SW480 (cell line): Measurements from ENCODE around the gene DLGAP1.
"Not testable (repeated sequence)": the region's sequence is repeated elsewhere in the genome, so short reads cannot be mapped to it uniquely, and the experiment has no call there.

Source experiments
- DNase-seq: peaks from one replicate; pipeline ENCODE4 v3.0.0-alpha.2; 2016; ENCODE audit warnings: low spot score

Gene DLGAP1

DNA sequence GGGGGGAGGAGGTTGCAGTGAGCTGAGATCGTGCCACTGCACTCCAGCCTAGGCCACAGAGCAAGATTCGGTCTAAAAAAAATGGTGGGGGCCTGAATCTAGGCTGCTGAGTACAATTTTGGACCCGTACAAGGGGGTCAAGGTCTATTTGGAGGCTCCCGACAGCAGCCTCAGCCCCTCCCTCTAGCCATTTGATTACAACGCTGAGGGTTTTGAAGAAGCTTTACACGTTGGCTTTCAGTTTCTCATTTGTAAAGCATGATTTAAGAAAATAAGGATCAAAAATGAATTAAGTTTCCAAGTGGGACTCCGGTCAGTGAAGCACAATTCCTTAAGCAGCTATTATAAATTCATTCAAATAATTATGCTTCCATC is 871.2 kb downstream of the DLGAP1 start:
- no peak for DNase-seq

DNA sequence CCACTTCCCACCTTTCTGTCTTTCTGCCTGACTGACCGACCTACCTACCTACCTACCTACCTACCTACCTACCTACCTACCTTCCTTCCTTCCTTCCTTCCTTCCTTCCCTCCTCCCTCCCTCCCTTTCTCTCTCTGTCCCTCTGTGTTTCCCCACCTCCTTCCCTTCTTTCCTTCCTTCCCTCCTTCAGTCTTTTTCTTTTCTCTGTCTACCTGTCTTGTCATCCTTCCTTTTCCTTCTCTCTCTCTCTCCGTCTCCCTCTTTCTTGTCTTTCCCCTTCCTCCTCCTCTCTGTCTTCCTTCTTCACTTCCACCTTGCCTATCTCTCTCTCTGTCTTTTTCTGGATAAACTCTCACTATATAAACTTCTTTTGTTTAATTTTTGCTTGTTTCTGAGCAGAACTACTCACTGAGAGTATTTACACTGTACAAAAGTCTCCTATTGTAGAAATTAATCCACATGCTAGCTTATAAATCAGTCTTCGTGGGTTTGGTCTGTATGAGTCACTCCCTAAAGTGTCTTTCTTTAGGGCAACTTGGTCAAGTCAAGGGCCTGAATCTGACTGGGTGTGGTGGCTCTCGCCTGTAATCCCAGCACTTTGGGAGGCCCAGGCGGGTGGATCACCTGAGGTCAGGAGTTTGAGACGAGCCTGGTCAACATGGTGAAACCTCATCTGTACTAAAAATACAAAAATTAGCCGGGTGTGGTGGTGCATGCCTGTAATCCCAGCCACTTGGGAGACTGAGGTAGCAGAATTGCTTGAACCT is 871.8 kb downstream of the DLGAP1 start:
- not testable (repeated sequence) for DNase-seq

GRCh38 chr18:3581890-3582289 is 873.2 kb downstream of the DLGAP1 start:
- DNase-seq, result no peak

DNA sequence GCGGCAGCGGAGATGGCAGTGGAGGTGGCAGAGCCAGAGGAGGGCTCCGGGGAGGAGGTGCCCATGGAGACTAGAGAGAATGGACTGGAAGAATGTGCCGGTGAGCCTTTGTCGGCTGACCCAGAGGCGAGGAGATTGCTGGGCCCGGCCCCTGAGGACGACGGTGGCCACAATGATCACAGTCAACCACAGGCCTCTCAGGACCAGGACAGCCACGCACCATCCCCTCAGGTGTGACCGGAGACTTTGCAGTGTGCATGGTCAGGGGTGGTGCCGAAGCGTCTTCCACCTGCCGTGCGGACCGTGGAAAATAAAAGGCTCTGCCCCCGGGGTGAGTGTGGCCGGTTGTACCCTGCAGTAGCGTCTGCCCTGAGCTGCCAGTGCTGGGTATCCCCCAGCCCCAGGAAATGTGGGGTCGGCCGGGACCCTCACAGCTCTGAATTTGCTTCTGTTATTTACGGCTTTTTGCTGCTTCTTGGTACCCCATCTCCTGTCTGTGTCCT is 874.5 kb downstream of the DLGAP1 start:
- DNase-seq, result not testable (repeated sequence)

DNA sequence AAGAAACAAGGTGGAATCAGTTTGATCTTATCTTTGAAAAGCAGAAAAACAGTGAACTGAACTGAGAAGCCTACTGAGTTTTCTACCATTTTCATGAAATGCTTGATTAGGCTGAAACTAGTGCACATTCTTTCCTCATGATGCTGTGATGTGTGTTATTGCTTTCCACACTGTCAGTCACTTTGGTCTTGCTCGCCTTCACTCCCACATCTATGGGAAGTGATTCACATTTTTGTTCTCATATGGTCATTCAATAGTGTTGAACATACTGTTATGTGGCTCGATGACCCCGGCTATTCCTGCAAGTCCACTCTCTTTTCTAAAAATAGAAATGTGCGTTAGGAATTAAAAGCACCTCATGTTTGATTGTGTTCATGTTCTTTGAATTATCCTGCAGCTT is 875.4 kb downstream of the DLGAP1 start:
- peak; percentile 58 for DNase-seq

DNA sequence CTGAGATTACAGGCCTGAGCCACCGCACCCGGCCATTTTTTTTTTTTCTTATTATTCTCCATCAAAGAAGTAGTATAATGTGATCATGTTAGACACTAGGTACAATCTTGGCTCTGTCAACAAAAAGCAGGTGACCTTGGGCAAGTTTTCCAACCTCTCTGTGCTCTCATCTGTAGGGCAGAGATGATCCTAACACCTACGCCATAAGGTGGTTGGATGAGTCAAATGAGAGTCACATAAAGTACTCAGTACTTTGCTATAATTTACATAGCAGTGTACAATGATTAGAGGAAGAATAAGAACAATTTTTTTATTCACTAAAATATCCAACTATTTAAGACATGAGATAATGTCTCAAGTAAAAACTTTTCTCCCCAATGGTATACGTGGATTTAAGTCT is 876.5 kb downstream of the DLGAP1 start:
- no peak for DNase-seq

DNA sequence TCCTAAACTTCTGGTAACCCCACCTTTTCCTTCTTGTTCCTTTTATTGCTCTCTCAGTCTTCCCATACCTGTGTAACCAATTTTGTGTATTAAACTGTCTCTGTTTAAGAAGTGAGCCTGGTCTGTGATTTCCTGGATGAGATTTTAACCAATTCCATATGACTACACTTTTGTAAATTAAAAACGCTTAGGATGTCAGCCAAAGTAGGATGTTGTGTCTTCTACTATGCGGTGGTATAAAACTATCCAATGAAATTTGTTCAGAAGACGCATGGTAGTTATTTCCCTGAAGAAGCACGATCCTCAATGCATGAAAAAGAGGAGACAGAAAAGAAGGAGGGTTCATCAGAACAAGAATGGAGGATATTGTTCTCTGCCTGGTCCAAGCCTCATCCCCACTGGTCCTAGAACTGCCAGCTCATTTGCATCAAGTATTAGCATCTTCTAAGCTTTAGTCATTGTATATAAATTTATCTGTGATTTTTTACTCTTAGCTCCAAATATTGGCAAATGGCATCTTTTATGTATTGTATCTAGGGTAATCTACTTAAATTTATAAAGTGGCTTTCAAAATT is 877.7 kb downstream of the DLGAP1 start:
- no peak for DNase-seq

- no peak for DNase-seq
Observed at GRCh38 chr18:3572761-3573160, 882.3 kb downstream of the DLGAP1 start.

DNA sequence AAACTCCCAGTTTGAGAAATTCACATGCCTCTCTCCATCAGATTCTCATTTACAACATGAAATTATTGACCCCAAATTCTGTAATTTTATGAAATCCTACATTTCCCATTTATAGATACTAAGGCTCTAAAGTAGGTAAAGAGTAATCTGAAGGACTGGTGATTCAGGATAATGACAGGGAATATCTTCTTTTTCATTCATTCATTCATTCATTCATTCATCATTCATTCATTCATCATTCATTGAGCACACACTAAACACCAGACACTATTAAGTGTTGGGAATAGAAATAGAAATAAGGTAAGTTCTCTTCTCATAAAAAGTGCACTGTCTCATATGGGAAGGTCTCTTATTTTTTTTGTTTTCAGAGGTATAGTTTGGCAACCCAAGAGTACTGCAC is 888.3 kb downstream of the DLGAP1 start:
- no peak for DNase-seq

DNA sequence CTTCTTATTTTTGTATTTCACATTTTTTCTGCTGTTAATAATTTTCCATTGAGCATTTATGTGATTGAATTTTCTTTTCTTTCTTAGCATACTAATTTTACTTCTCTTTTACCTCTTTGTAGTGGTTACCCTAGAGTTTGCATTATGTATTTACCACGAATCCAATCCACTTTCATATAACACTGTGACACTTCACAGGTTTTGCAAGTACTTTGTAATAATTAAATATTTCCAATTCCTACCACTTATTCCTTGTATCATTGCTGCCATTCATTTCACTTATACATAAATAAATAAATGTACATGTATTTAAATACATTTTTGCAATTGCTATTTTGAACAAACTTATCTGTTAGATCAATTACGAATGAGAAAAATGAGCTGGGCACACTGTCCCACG is 894.4 kb downstream of the DLGAP1 start:
- no peak for DNase-seq

DNA sequence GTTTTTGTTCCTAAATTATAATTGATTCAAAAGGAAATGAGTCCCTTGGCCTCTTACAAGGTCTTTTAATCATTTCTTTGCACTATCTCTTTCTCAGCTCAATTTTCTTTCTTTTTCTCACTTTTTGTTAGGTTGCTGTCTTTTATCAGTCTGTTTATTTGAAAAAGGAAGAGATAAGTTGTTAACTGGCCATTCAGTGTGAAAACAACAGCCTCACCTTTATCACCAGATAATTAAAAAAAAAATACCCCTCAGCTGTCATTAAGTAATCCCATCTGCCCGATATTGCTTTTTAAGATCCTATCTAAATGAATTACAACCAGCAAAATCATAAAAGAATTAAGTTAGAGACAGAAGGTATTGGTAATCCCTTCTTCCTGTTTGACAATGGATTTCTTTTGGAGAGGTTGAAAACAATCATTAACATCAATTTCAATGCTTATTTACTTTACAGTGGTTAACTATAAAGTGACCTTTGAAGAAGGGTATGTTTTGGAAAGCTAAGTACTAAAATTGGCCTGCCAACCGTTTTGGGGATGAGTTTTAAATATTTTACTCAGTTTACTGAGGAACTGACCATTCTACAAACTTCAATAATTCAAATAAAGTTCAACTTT is 900.2 kb downstream of the DLGAP1 start:
- no peak for DNase-seq

DNA sequence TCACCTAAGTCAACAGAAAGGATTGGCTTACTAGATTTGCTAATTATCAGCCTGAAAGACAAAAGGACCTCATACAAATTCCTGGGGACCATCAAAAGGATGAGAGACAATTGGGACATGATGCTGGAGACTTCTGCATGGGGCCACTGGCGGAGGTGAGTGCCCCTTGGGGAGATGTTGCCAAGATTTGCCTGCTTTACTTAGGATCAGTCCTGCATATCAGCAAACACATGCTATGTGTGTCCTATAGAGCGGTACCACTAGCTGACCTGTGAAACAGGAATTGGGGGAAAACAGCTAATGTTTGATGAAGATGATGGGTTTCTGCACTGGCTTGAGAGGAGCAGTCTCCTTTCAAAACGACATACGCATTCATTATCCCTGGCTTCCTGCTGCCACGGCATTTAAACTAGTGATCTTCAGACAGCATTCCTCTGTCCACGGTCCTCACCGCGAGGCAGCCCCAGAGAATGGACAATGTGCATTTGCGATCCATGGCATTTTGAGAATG is 901.0 kb downstream of the DLGAP1 start:
- no peak for DNase-seq

DNA sequence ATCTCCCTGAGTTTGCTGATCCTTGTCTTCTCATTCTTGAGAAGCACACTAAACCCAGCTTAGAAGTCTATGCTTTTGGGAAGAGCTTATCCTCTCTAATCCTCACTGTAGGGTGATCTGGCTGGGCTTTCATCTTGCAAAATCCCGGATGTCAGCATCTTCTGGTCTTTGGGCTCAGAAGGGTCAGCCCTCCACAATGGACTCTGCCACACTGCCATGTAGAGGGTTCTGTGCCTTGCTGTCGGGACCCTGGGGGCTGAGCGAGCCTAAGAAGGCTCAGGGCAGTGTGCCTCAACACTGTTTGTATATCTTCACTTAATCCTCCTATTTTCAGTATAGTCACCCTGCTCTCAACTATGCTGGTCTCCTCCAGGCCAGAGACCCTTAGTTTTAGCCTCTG is 902.8 kb downstream of the DLGAP1 start:
- no peak for DNase-seq

- no peak for DNase-seq
Observed at GRCh38 chr18:3547891-3548615, 907.1 kb downstream of the DLGAP1 start.

DNA sequence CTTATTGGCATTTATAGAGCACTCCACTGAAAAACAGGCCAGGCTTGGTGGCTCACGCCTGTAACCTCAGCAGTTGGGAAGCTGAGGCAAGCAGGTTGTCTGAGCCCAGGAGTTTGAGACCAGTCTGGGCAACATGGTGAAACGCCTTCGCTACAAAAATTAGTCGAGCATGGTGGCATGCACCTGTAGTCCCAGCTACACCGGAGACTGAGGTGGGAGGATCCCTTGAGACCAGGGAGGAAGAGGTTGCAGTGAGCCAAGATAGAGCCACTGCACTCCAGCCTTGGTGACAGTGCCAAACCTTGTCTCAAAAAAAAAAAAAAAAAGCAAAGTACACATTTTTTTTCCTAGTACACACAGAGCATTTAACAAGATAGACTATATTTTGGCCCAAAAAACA is 909.0 kb downstream of the DLGAP1 start:
- DNase-seq, result no peak

DNA sequence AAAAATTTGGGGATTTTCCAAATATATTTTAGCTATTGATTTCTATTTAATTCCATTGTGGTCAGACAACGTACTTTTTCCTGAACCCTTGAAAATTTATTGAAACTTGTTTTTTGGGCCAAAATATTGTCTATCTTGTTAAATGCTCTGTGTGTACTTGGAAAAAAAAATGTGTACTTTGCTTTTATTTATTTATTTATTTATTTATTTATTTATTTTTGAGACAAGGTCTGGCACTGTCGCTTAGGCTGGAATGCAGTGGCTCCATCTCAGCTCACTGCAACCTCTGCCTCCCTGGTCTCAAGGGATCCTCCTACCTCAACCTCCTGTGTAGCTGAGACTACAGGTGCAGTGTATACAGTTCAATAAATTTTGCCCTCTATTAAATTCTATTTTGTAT is 910.6 kb downstream of the DLGAP1 start:
- DNase-seq, result no peak

- DNase-seq, result peak; percentile 19
Observed at GRCh38 chr18:3541549-3542386, 913.3 kb downstream of the DLGAP1 start.

DNA sequence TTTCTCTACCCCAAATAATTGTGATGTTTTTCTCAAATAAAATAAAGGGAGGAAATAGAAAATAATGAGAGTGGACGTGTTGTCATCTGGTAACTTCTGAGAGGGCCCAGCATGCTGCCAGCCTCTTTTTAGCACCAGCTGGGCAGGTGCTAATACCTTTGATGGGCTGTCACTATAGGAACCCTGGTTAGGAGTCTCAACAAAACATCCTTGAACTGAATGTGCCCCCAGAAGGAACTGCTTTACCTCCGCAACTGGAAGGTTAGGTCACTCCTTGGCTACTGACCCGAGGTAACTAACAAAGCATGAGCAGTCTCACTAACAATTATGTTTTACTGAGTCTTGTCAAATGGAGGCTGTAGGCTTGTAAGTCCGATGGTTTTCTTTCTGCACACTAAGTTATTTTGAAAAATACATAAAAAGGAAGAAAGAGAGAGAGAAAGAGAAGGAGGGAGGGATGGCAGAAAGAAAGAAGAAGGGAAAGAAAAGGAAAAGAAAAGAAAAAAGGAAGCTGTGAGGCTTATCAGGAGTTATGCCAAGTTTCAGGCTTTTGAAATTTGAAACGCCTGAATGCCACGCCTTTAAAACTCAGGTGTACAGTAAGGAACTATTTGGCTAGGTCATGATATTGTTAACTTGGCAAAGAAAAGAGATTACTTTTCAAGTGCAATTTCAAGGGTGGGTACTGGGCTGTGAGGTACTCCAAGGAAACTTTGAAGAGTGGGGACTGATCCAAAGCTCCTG is 914.1 kb downstream of the DLGAP1 start:
- peak; percentile 42 for DNase-seq

GRCh38 chr18:3538954-3539617 is 916.0 kb downstream of the DLGAP1 start:
- no peak for DNase-seq

- no peak for DNase-seq
Observed at GRCh38 chr18:3538456-3538855, 916.7 kb downstream of the DLGAP1 start.
